BLaER1 treated with 17β-estradiol and CSF1 and Interleukin-3, amounts not matched to agents 10 nM and 100 nM (cell line): ENCODE data around the gene PSAT1.

Experiments used
- H3K27ac ChIP-seq, 11 experiments: shearing (Covaris generic); formaldehyde crosslinking; 2 replicates each; pipeline ENCODE4 v1.8.1; 2022
- H3K27me3 ChIP-seq, 11 experiments: shearing (Covaris generic); formaldehyde crosslinking; 2 replicates each; pipeline ENCODE4 v1.8.1; 2022
- H3K36me3 ChIP-seq, 11 experiments: shearing (Covaris generic); formaldehyde crosslinking; 2 replicates each; pipeline ENCODE4 v1.8.1; 2022
- H3K4me1 ChIP-seq, 10 experiments: shearing (Covaris generic); formaldehyde crosslinking; 2 replicates each; pipeline ENCODE4 v1.8.1; 2022
- H3K4me2 ChIP-seq, 11 experiments: shearing (Covaris generic); formaldehyde crosslinking; 2 replicates each; pipeline ENCODE4 v1.8.1; 2022
- H3K4me3 ChIP-seq, 10 experiments: shearing (Covaris generic); formaldehyde crosslinking; 2 replicates each; pipeline ENCODE4 v1.8.1; 2022
- H3K9ac ChIP-seq, 11 experiments: shearing (Covaris generic); formaldehyde crosslinking; 2 replicates each; pipeline ENCODE4 v1.8.1; 2022
- H3K9me3 ChIP-seq, 11 experiments: shearing (Covaris generic); formaldehyde crosslinking; replicated peaks in 1 of 11; 2 replicates each; pipeline ENCODE4 v1.8.1; 2022
- H4K20me1 ChIP-seq, 11 experiments: shearing (Covaris generic); formaldehyde crosslinking; 2 replicates each; pipeline ENCODE4 v1.8.1; 2022
- Cebpa-rat ChIP-seq, 11 experiments: shearing (Covaris generic); IDR thresholded peaks; 2 replicates each; pipeline ENCODE4 v1.8.1; 2022

PSAT1 gene

GRCh38 chr9:78296201-78296892 is 578 bp upstream of the PSAT1 start:
- 0 out of 22 replicates have a peak, but pooled peaks cover 0 to 5% (median 0%) of the 10 kb centered on the region in 11 experiments for H3K27me3 ChIP-seq
- H3K9ac ChIP-seq, result peak overlapping the region; percentile 71 to 91 (median 84); a peak in 21 of 22 replicates
- peak overlapping the region; percentile 71 to 84 (median 78) for H3K4me3 ChIP-seq
- peaks cover 0 to 41% (median 7%) of the 10 kb centered on the region in 11 experiments; a peak in 11 of 22 replicates for H4K20me1 ChIP-seq
- H3K4me1 ChIP-seq, result peaks cover 7 to 45% (median 36%) of the 10 kb centered on the region in 10 experiments; a peak in 19 of 20 replicates
- peaks cover 8 to 21% (median 17%) of the 10 kb centered on the region in 11 experiments; a peak in 20 of 22 replicates for H3K36me3 ChIP-seq
- peak overlapping the region; percentile 43 to 93 (median 87); a peak in 21 of 22 replicates for H3K27ac ChIP-seq
- no peaks in the 10 kb centered on the region for H3K9me3 ChIP-seq
- peak overlapping the region; percentile 81 to 97 (median 92) for H3K4me2 ChIP-seq
- TF ChIP-seq Cebpa-rat (IDR thresholded peaks at IDR 0.05), result peak in 1 of 11 experiments; percentile 34; a peak in 1 of 22 replicates

GRCh38 chr9:78297672-78297961 is 692 bp downstream of the PSAT1 start:
- 0 out of 22 replicates have a peak, but pooled peaks cover 0 to 5% (median 0%) of the 10 kb centered on the region in 11 experiments for H3K27me3 ChIP-seq
- no peaks in the 10 kb centered on the region for H3K9me3 ChIP-seq
- H4K20me1 ChIP-seq, result peaks cover 0 to 50% (median 7%) of the 10 kb centered on the region in 11 experiments; a peak in 11 of 22 replicates
- peak overlapping the region; percentile 71 to 84 (median 78) for H3K4me3 ChIP-seq
- H3K4me1 ChIP-seq, result peaks cover 7 to 32% (median 23%) of the 10 kb centered on the region in 10 experiments; a peak in 19 of 20 replicates
- peak overlapping the region; percentile 71 to 91 (median 84) for H3K9ac ChIP-seq
- peaks cover 21 to 34% (median 29%) of the 10 kb centered on the region in 11 experiments; a peak in 20 of 22 replicates for H3K36me3 ChIP-seq
- no peak for TF ChIP-seq Cebpa-rat (IDR thresholded peaks at IDR 0.05)
- H3K27ac ChIP-seq, result peak overlapping the region in 10 of 11 experiments; percentile 74 to 93 (median 87); a peak in 20 of 22 replicates
- H3K4me2 ChIP-seq, result peak overlapping the region; percentile 81 to 97 (median 92)

GRCh38 chr9:78298046-78298765 is 1.3 kb downstream of the PSAT1 start:
- Histone ChIP-seq H3K4me2 (peak overlapping the region; percentile 81 to 97 (median 92)), H3K9ac (peak overlapping the region; percentile 71 to 91 (median 84)), H4K20me1 (peaks cover 0 to 54% (median 7%) of the 10 kb centered on the region in 11 experiments; a peak in 11 of 22 replicates), H3K4me3 (peak overlapping the region; percentile 71 to 84 (median 78)), H3K27ac (peak overlapping the region in 10 of 11 experiments; percentile 74 to 93 (median 87); a peak in 19 of 22 replicates), H3K27me3 (0 out of 22 replicates have a peak, but pooled peaks cover 0 to 5% (median 0%) of the 10 kb centered on the region in 11 experiments), H3K9me3 (no peaks in the 10 kb centered on the region), H3K4me1 (peaks cover 7 to 27% (median 20%) of the 10 kb centered on the region in 10 experiments; a peak in 19 of 20 replicates), H3K36me3 (peaks cover 23 to 40% (median 35%) of the 10 kb centered on the region in 11 experiments; a peak in 20 of 22 replicates)
- TF ChIP-seq Cebpa-rat (IDR thresholded peaks at IDR 0.05), result no peak

- peaks cover 0 to 75% (median 7%) of the 10 kb centered on the region in 11 experiments; a peak in 11 of 22 replicates for H4K20me1 ChIP-seq
- peak overlapping the region in 2 of 11 experiments; percentile 29 to 85; a peak in 2 of 22 replicates for H3K4me2 ChIP-seq
- H3K27ac ChIP-seq, result no peak overlapping the region
- peaks cover 43 to 60% (median 55%) of the 10 kb centered on the region in 11 experiments for H3K36me3 ChIP-seq
- no peak for TF ChIP-seq Cebpa-rat (IDR thresholded peaks at IDR 0.05)
- H3K9ac ChIP-seq, result no peak overlapping the region
- H3K4me3 ChIP-seq, result no peak overlapping the region
- H3K27me3 ChIP-seq, result 0 out of 22 replicates have a peak, but pooled peaks cover 0 to 5% (median 0%) of the 10 kb centered on the region in 11 experiments
- H3K9me3 ChIP-seq, result no peaks in the 10 kb centered on the region
- peaks cover 7 to 27% (median 18%) of the 10 kb centered on the region in 10 experiments; a peak in 19 of 20 replicates for H3K4me1 ChIP-seq
These were observed 3.3 kb downstream of the PSAT1 start for GRCh38 chr9:78300209-78300608.

- Histone ChIP-seq H3K9me3 (no peaks in the 10 kb centered on the region), H3K27ac (no peak overlapping the region), H3K27me3 (0 out of 22 replicates have a peak, but pooled peaks cover 0 to under 1% (median 0%) of the 10 kb centered on the region in 11 experiments), H3K4me3 (no peak overlapping the region), H3K36me3 (peaks cover 55 to 73% (median 68%) of the 10 kb centered on the region in 11 experiments), H3K4me2 (no peak overlapping the region), H4K20me1 (peaks cover 0 to 87% (median 7%) of the 10 kb centered on the region in 11 experiments; a peak in 12 of 22 replicates), H3K4me1 (peaks cover 7 to 18% (median 10%) of the 10 kb centered on the region in 10 experiments; a peak in 18 of 20 replicates), H3K9ac (no peak overlapping the region)
- TF ChIP-seq Cebpa-rat (IDR thresholded peaks at IDR 0.05), result no peak
These were observed 4.5 kb downstream of the PSAT1 start for GRCh38 chr9:78301466-78301865.

GRCh38 chr9:78303377-78304062 is 6.6 kb downstream of the PSAT1 start:
- H3K27ac ChIP-seq, result no peak overlapping the region
- TF ChIP-seq Cebpa-rat (IDR thresholded peaks at IDR 0.05), result no peak
- peaks cover 76 to 93% (median 88%) of the 10 kb centered on the region in 11 experiments for H3K36me3 ChIP-seq

GRCh38 chr9:78304357-78304756 is 7.4 kb downstream of the PSAT1 start:
- Histone ChIP-seq H4K20me1 (peaks cover 0 to 95% (median 7%) of the 10 kb centered on the region in 11 experiments; a peak in 10 of 22 replicates), H3K4me1 (peaks cover 0 to 8% (median 0%) of the 10 kb centered on the region in 10 experiments; a peak in 4 of 20 replicates), H3K4me3 (no peak overlapping the region), H3K36me3 (peaks cover 83 to 100% (median 97%) of the 10 kb centered on the region in 11 experiments), H3K27me3 (no peaks in the 10 kb centered on the region), H3K27ac (no peak overlapping the region), H3K9ac (no peak overlapping the region), H3K4me2 (no peak overlapping the region), H3K9me3 (no peaks in the 10 kb centered on the region)
- TF ChIP-seq Cebpa-rat (IDR thresholded peaks at IDR 0.05), result no peak

More at GRCh38 chr9:78303377-78304062, 6.6 kb downstream of the PSAT1 start:
- Histone ChIP-seq H3K4me1 (peaks cover 2 to 13% (median 5%) of the 10 kb centered on the region in 10 experiments; a peak in 14 of 20 replicates), H4K20me1 (peaks cover 0 to 95% (median 7%) of the 10 kb centered on the region in 11 experiments; a peak in 12 of 22 replicates), H3K27me3 (no peaks in the 10 kb centered on the region), H3K4me2 (no peak overlapping the region), H3K9ac (no peak overlapping the region), H3K9me3 (no peaks in the 10 kb centered on the region), H3K4me3 (no peak overlapping the region)
